OCI-LY7 (cell line): ENCODE measurements around the gene ENG. TPM values are rescaled to one million over a fixed set of nuclear protein-coding genes. Genes with fewer than 3 reads are reported as not detected.

Experiments
- BruUV-seq: library from RNA; stranded (reverse); fragments of 400-500 nt; replicated peaks from 2 replicates; lab custom pipeline; 2021; lab: Mats Ljungman, UMichigan
- CTCF ChIA-PET: fragments of 300-600 bp; sonication (Branson Sonifier 250); formaldehyde crosslinking; loops from one replicate; lab custom pipeline; 2022; ENCODE audit warnings: antibody characterized with exemption; ENCODE audit not compliant: unreplicated experiment; lab: Charles Lee
- POLR2A ChIA-PET: fragments of 300-600 bp; sonication (Branson Sonifier 250); formaldehyde crosslinking; loops from one replicate; lab custom pipeline; 2022; ENCODE audit warnings: antibody characterized with exemption; lab: Charles Lee
- DNase-seq: peaks from one replicate; pipeline ENCODE4 v3.0.0-alpha.2; 2015; ENCODE audit warnings: low spot score
- H2AFZ ChIP-seq: fragments of 200-600 bp; sonication (generic), shearing (Covaris generic); 2 replicates; pipeline ENCODE4 v1.6.1; 2014; ENCODE audit warnings: mild to moderate bottlenecking, antibody characterized with exemption, low read length, moderate library complexity
- H3K27ac ChIP-seq: fragments of 200-600 bp; sonication (generic); 2 replicates; pipeline ENCODE4 v1.5.1; 2014; ENCODE audit warnings: mixed run types, low read depth, mild to moderate bottlenecking, moderate library complexity, low read length, inconsistent platforms; ENCODE audit not compliant: poor library complexity, severe bottlenecking
- H3K36me3 ChIP-seq: fragments of 200-600 bp; sonication (generic); 2 replicates; pipeline ENCODE4 v1.6.1; 2014; ENCODE audit warnings: mild to moderate bottlenecking, antibody characterized with exemption, low read length, moderate library complexity, mixed read lengths; ENCODE audit not compliant: insufficient read depth
- H3K4me1 ChIP-seq: fragments of 200-600 bp; sonication (generic); 2 replicates; pipeline ENCODE4 v1.5.1; 2014; ENCODE audit warnings: mild to moderate bottlenecking, low read length; ENCODE audit not compliant: insufficient read depth, poor library complexity, severe bottlenecking
- H3K4me2 ChIP-seq: fragments of 200-600 bp; sonication (generic); 2 replicates; pipeline ENCODE4 v1.6.1; 2014; ENCODE audit warnings: mild to moderate bottlenecking, low read length
- H3K4me3 ChIP-seq: fragments of 200-600 bp; sonication (generic); 2 replicates; pipeline ENCODE4 v1.5.1; 2014; ENCODE audit warnings: mild to moderate bottlenecking, low read depth, low read length; ENCODE audit not compliant: poor library complexity, severe bottlenecking
- H3K79me2 ChIP-seq: fragments of 200-600 bp; sonication (generic); 2 replicates; pipeline ENCODE4 v1.6.1; 2016; ENCODE audit warnings: low read depth, mild to moderate bottlenecking, low read length, moderate library complexity, mixed read lengths; ENCODE audit not compliant: insufficient read depth
- H3K9me2 ChIP-seq: fragments of 200-600 bp; sonication (generic); 2 replicates; pipeline ENCODE4 v1.6.1; 2016; ENCODE audit warnings: mild to moderate bottlenecking, low read length, mixed read lengths; ENCODE audit not compliant: insufficient read depth
- H3K9me3 ChIP-seq: fragments of 200-600 bp; sonication (generic); 2 replicates; pipeline ENCODE4 v1.6.1; 2014; ENCODE audit warnings: mild to moderate bottlenecking, mixed run types, low read length, mixed read lengths
- H4K20me1 ChIP-seq: fragments of 200-600 bp; sonication (generic); 2 replicates; pipeline ENCODE4 v1.6.1; 2014; ENCODE audit warnings: mild to moderate bottlenecking, antibody characterized with exemption, low read length, moderate library complexity, mixed read lengths; ENCODE audit not compliant: insufficient read depth
- EZH2phosphoT487 ChIP-seq: fragments of 200-600 bp; sonication (generic); IDR thresholded peaks from 2 replicates; pipeline ENCODE4 v1.6.1; 2018; ENCODE audit warnings: low read depth, borderline replicate concordance, mild to moderate bottlenecking, mixed run types, antibody characterized with exemption, low read length, moderate library complexity, mixed read lengths
- intact Hi-C: fragments of 100-400 bp; cut with micrococcal nuclease; formaldehyde crosslinking; loops from one replicate; pipeline ENCODE4 v1.10.0; 2022; ENCODE audit not compliant: unreplicated experiment
- total RNA-seq, 2 experiments: library from RNA; depleted of rRNA in 1 of 2; stranded (reverse); fragments of >200 nt in 1 of 2; shearing (Covaris generic) in 1 of 2; gene quantifications; 2 replicates each; pipeline ENCODE4 v1.2.3, GENCODE V29; 2014 to 2022
- TF ChIP-seq, protein P1 (sequence below): fragments of 200-600 bp; sonication (generic); conservative IDR thresholded peaks from 2 replicates; pipeline ENCODE4 v1.5.1; 2014; ENCODE audit warnings: mild to moderate bottlenecking, antibody characterized with exemption, low read length, moderate library complexity, mixed read lengths

Gene ENG
- total RNA-seq, 2 experiments from 2014 or later: not detected

DNA sequence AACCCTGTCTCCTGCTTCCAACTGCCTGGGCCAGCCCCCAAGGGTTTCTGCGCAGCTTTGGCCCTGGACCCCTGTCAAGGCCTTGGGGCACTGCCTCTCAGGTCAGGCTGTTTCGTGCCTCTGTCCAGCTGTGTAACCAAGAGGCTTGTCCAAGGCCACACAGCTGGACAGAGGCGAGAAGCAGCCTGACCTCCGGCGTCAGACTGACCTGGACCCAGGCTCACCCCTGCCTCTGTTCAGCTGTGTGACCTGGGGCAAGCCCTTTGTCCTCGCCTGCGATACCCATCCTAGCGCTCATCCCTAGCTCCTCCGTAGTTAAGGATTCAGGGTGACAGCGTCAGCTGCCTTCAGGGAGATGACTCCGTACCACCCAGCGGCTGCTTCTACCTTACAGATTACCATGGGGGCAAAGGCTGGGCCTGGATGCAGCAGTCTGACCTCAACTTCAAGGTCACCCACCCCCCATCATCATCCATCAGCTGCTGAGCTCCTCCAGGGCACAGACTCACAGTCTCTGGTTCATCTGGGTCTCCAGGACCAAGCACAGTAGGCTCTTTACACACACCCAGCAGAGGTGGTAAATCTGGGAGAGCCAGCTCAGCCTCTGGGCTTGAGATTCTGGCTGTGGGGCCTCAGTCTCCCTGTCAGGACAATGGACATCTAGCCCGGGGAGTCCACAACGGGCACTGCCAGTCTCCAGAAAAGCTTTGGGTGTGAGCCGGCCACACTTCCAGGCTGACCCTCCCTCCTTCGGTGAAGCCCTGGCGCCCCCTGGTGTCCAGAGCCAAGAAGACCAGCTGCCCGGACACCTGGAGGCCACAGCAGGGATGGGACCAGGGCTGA is 15.1 kb upstream of the ENG start:
- DNase-seq: peak; percentile 87
- no TSS peak for BruUV-seq
- Histone ChIP-seq H2AFZ (no peak overlapping the region), H3K4me3 (no peak overlapping the region), H3K4me1 (peaks cover 9% of the 10 kb centered on the region), H4K20me1 (no peaks in the 10 kb centered on the region), H3K9me3 (no peaks in the 10 kb centered on the region), H3K9me2 (no peaks in the 10 kb centered on the region), H3K4me2 (no peak overlapping the region), H3K27ac (no peak overlapping the region), H3K79me2 (no peaks in the 10 kb centered on the region), H3K36me3 (no peaks in the 10 kb centered on the region)
- intact Hi-C loops: loop anchor here (1.0 to 10.0 kb wide), 6 partner anchors 47 to 365 kb away; partner anchors contain the start of genes CDK9 and TOR2A
- POLR2A ChIA-PET: interaction anchor here (0.6 to 0.8 kb wide), 2 partner anchors 10 to 38 kb away, joined by 7 read pairs; no protein-coding TSS in a partner anchor
- CTCF ChIA-PET: interaction anchor here (0.6 to 1.1 kb wide), 3 partner anchors 9 to 50 kb away, joined by 3 to 14 read pairs (median 3); partner anchors contain the start of gene ST6GALNAC4
- no peak for TF ChIP-seq EZH2phosphoT487
- TF ChIP-seq, protein P1, sequence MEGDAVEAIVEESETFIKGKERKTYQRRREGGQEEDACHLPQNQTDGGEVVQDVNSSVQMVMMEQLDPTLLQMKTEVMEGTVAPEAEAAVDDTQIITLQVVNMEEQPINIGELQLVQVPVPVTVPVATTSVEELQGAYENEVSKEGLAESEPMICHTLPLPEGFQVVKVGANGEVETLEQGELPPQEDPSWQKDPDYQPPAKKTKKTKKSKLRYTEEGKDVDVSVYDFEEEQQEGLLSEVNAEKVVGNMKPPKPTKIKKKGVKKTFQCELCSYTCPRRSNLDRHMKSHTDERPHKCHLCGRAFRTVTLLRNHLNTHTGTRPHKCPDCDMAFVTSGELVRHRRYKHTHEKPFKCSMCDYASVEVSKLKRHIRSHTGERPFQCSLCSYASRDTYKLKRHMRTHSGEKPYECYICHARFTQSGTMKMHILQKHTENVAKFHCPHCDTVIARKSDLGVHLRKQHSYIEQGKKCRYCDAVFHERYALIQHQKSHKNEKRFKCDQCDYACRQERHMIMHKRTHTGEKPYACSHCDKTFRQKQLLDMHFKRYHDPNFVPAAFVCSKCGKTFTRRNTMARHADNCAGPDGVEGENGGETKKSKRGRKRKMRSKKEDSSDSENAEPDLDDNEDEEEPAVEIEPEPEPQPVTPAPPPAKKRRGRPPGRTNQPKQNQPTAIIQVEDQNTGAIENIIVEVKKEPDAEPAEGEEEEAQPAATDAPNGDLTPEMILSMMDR: peak; percentile 93

DNA sequence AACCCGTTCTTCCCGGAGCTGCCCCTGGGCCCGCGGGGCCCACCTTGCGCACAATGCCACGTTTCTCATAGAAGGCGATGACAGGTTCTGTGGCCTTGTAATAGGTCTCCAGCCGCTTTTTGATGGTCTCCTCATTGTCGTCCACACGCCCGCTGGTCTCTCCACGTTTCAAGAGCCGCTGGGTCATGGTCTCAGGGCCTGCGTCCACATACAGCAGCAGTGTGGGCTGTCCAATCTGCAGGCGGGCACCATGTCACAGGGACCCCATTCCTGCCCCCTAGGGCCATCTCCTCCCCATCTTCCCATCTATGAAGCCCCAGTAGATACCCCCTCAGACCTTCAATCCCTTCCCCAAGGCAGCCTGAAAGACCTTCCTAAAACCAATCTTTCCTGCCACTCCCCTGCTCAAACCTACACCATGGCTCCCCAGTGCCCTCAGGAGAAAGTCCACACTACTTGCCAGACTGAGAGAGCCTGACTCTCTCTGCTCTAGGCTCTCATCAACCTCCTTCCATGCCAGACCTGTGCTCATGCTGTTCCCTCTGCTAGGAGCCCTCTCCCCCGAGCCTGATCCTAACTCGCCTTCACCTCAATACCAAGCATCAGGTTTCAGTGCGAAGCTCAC is 13.9 kb upstream of the ENG start:
- TF ChIP-seq, protein P1: no peak
- TF ChIP-seq EZH2phosphoT487: no peak
- DNase-seq: no peak
- H4K20me1 ChIP-seq: no peaks in the 10 kb centered on the region
- ChIA-PET CTCF (no interaction called here), POLR2A (interaction anchor here (0.6 to 0.8 kb wide), 2 partner anchors 9 to 37 kb away, joined by 7 read pairs; no protein-coding TSS in a partner anchor)
- no peaks in the 10 kb centered on the region for H3K36me3 ChIP-seq
- H3K9me2 ChIP-seq: no peaks in the 10 kb centered on the region
- H3K9me3 ChIP-seq: no peaks in the 10 kb centered on the region
- intact Hi-C loops: no loop called here
- H3K79me2 ChIP-seq: no peaks in the 10 kb centered on the region
- H3K4me1 ChIP-seq: peaks cover 9% of the 10 kb centered on the region
- no peak overlapping the region for H3K27ac ChIP-seq
- H3K4me2 ChIP-seq: no peak overlapping the region
- H3K4me3 ChIP-seq: no peak overlapping the region
- no peak overlapping the region for H2AFZ ChIP-seq
- BruUV-seq: no TSS peak
